Common myeloid progenitor, CD34-positive (primary cell): ENCODE data around the gene RAI14.

ENCODE experiments used
- CTCF ChIA-PET: fragments of 350-600 bp; sonication (Branson Sonifier 250); formaldehyde crosslinking; loops from one replicate; lab custom pipeline; 2021; ENCODE audit warnings: antibody characterized with exemption; lab: Charles Lee
- POLR2A ChIA-PET: fragments of 350-600 bp; sonication (Branson Sonifier 250); formaldehyde crosslinking; loops from one replicate; lab custom pipeline; 2021; ENCODE audit warnings: antibody characterized with exemption; lab: Charles Lee
- DNase-seq, 3 donors: peaks; one replicate each; pipeline versions ENCODE4 v3.0.0 to v3.0.0-alpha.2; 2013
- H3K27ac ChIP-seq, 2 experiments: 1 replicate in 1 of 2; 2 replicates in 1 of 2; pipeline ENCODE4 v1.7.0; 2013; ENCODE audit warnings: inconsistent platforms in 2 of 2, low read length in 2 of 2, mild to moderate bottlenecking in 2 of 2, low read depth in 1 of 2, moderate library complexity in 1 of 2; ENCODE audit not compliant: severe bottlenecking in 2 of 2, insufficient read depth in 1 of 2, poor library complexity in 1 of 2
- H3K27me3 ChIP-seq, 5 experiments: replicated peaks in 2 of 5; 1 replicate in 3 of 5; 2 replicates in 2 of 5; pipeline versions ENCODE4 v1.6.1 to v1.7.0; 2013; ENCODE audit warnings: low read length in 4 of 5, mild to moderate bottlenecking in 2 of 5, moderate library complexity in 2 of 5, inconsistent platforms in 1 of 5; ENCODE audit not compliant: insufficient read depth in 5 of 5, control insufficient read depth in 4 of 5
- H3K36me3 ChIP-seq, 4 experiments: 1 replicate in 2 of 4; 2 replicates in 2 of 4; pipeline versions ENCODE4 v1.6.1 to v1.7.0; 2013; ENCODE audit warnings: low read length in 3 of 4, control low read depth in 1 of 4, mild to moderate bottlenecking in 1 of 4; ENCODE audit not compliant: control insufficient read depth in 4 of 4, insufficient read depth in 4 of 4
- H3K4me1 ChIP-seq, 4 experiments: 1 replicate in 3 of 4; 2 replicates in 1 of 4; pipeline versions ENCODE4 v1.6.1 to v1.7.1; 2013; ENCODE audit warnings: low read length in 3 of 4, mild to moderate bottlenecking in 3 of 4, control low read depth in 1 of 4, inconsistent platforms in 1 of 4, moderate library complexity in 1 of 4; ENCODE audit not compliant: control insufficient read depth in 4 of 4, insufficient read depth in 4 of 4; ENCODE audit errors: control extremely low read depth in 1 of 4
- H3K4me3 ChIP-seq, 7 experiments: 1 replicate in 4 of 7; 2 replicates in 3 of 7; pipeline versions ENCODE4 v1.5.1 to v1.7.0; 2013; ENCODE audit warnings: mild to moderate bottlenecking in 7 of 7, low read length in 6 of 7, moderate library complexity in 6 of 7, inconsistent platforms in 2 of 7, low read depth in 2 of 7, control low read depth in 1 of 7; ENCODE audit not compliant: insufficient read depth in 4 of 7, control insufficient read depth in 1 of 7; ENCODE audit errors: extremely low read depth in 1 of 7
- H3K9me3 ChIP-seq, 5 experiments: 1 replicate in 4 of 5; 2 replicates in 1 of 5; pipeline versions ENCODE4 v1.6.1 to v1.7.1; 2013; ENCODE audit warnings: low read length in 4 of 5, mild to moderate bottlenecking in 2 of 5, inconsistent platforms in 1 of 5, low read depth in 1 of 5, moderate library complexity in 1 of 5; ENCODE audit not compliant: control insufficient read depth in 4 of 5, insufficient read depth in 2 of 5; ENCODE audit errors: control extremely low read depth in 1 of 5
- WGBS: methylation state at CpG from one replicate; pipeline ENCODE4 v1.1.5; 2013; ENCODE audit not compliant: insufficient coverage; 5-methylcytosine and 5-hydroxymethylcytosine counted together

The RAI14 gene

DNA sequence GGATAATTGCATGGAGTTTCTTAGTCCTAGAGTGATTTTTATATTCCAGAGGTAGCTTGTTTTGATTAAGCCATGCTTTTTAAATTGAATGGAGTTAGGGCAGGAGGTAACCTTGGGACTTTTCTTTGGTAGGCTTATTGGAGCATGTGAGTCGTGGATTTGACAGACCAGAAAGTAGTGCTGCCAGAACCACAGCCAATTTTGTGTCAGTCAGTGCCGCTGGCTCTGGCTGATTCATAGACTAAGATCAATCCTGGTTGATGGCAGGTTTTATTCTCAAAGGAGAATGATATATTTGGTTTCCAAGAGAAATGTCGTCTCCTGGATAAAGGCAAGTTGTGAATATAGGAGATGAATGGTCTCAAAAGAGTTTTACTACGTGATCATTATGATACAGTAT, 20.3 kb downstream of the RAI14 start:
- no peak for DNase-seq
- no peak overlapping the region for H3K27ac ChIP-seq
- ChIA-PET CTCF (no interaction called here), POLR2A (no interaction called here)
- no peaks in the 10 kb centered on the region for H3K27me3 ChIP-seq
- no peak overlapping the region for H3K4me3 ChIP-seq
- no peaks in the 10 kb centered on the region for H3K9me3 ChIP-seq
- 94% methylated on average over 2 of the region's 4 CpGs for WGBS
- no peaks in the 10 kb centered on the region for H3K4me1 ChIP-seq
- no peaks in the 10 kb centered on the region for H3K36me3 ChIP-seq

DNA sequence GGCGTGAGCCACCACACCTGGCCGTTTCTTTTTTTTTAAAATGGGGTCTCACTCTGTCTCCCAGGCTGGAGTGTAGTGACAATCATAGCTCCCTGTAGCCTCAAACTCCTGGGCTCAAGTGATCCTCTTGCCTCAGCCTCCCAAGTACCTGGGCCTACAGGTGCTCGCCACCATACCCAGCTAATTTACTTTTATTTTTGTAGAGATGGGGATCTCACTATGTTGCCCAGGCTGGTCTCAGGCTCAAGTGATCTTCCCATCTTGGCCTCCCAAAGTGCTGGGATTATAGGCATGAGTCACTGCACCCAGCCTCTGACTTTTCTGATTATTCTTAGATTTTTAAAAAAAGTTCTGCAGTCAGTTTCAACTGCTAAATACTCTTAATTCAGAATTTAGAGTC, 21.3 kb downstream of the RAI14 start:
- ChIA-PET CTCF (interaction anchor here (0.5 kb wide), 1 partner anchor 182 kb away, joined by 3 read pairs; no protein-coding TSS in a partner anchor), POLR2A (no interaction called here)
- DNase-seq, result no peak
- H3K36me3 ChIP-seq, result no peaks in the 10 kb centered on the region
- H3K4me3 ChIP-seq, result no peak overlapping the region
- no peaks in the 10 kb centered on the region for H3K4me1 ChIP-seq
- no peak overlapping the region for H3K27ac ChIP-seq
- 94% methylated on average over 2 of the region's 3 CpGs for WGBS
- no peaks in the 10 kb centered on the region for H3K9me3 ChIP-seq
- H3K27me3 ChIP-seq, result no peaks in the 10 kb centered on the region

DNA sequence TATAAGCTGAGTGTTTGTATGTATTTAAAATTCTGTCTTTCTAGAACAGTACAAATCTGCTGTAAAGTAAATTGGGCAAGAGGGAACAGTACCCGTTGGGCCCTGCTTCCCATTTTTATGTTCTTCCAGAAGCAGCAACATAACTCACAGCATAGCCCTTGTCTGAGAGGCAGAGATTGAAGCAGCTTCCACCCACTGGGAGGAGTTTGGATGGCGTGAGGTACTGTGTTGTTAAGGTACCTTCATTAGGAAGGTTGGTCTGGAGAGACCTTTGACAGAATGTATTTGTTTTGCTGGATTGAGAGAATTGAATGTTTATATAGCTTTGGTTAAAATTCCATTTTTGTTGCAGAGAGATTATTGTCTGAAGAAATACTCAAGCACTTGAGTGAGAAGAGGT, 24.8 kb downstream of the RAI14 start:
- ChIA-PET POLR2A (no interaction called here), CTCF (no interaction called here)
- Histone ChIP-seq H3K27me3 (no peaks in the 10 kb centered on the region), H3K9me3 (no peaks in the 10 kb centered on the region), H3K4me1 (no peaks in the 10 kb centered on the region), H3K4me3 (no peak overlapping the region), H3K36me3 (no peaks in the 10 kb centered on the region), H3K27ac (no peak overlapping the region)
- no peak for DNase-seq
- 100% methylated on average over 1 of the region's 2 CpGs for WGBS

DNA sequence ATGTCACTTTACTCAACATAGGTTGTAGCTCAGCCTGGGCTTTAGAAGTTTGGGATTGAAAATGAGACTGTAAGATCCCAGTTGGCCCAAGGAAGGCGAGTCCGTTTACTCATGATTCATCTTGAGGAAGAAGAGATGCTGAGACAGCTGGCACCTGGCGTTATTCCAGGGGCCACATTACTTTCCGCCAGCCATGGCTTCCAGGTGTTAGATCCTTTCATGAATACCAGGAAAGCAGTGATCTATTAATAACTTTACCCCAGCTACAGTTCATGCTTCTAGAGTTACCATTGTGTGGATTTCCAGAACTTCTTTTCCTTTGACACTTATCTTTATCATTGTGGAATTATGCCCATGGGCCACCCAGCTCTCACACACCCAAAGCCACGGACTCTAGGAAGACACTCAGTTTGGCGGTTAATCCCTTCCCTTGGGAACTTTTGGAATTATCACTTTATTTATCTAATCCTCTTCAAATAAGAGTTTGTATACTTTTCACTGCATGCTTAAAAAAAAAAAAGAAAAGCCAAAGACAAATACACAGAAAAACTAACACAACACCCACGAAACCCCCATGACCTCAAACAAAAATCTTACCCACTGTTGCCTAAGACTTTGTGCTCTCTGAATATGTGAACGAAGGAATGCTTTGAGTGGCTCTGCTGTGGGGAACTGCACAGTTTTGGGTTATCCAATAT, 26.9 kb downstream of the RAI14 start:
- peaks cover 0 to 4% (median 0%) of the 10 kb centered on the region in 4 experiments for H3K4me1 ChIP-seq
- no peak for DNase-seq
- H3K36me3 ChIP-seq, result no peaks in the 10 kb centered on the region
- H3K4me3 ChIP-seq, result no peak overlapping the region
- H3K27me3 ChIP-seq, result no peaks in the 10 kb centered on the region
- 97% methylated on average over 6 of the region's 8 CpGs for WGBS
- H3K9me3 ChIP-seq, result no peaks in the 10 kb centered on the region
- POLR2A ChIA-PET, result no interaction called here
- H3K27ac ChIP-seq, result no peak overlapping the region
- CTCF ChIA-PET, result no interaction called here

DNA sequence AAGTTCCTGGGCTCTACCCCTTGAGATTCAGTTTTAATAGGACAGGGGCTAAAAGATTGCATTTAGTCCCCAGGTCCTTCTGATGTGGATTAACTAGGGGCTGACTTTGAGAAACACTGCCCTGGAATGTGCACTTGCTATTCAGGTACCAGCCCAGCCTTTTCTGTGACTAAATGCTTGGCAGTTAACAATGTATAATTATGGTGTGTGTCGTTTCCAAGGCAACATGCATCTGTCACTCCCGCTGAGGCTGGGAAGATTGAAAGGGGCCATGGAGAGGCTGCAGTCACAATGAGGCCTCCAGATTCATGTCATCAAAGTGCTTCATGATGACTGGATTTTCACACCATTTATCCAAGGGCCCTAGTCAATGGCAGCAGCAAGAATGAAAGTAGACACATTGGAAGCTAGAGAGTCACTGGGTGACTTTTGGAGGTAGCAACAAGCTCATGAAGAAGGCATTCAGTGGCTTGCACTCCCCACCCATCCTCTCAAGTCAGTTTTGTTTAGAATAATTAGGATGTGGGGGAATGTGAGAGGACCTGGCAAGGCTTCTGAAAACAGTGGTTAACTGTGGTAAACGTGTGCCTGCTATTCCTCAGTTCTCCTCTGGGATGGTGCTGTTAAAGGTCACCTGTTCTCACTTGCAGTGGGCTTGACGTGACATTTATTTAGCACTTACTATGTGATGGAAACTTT, 28.3 kb downstream of the RAI14 start:
- no peaks in the 10 kb centered on the region for H3K27me3 ChIP-seq
- H3K4me3 ChIP-seq, result no peak overlapping the region
- H3K27ac ChIP-seq, result no peak overlapping the region
- POLR2A ChIA-PET, result no interaction called here
- WGBS, result 95% methylated on average over 3 of the region's 4 CpGs
- CTCF ChIA-PET, result no interaction called here
- no peaks in the 10 kb centered on the region for H3K36me3 ChIP-seq
- DNase-seq, result peak in 1 of 3 donors; percentile 14
- no peaks in the 10 kb centered on the region for H3K9me3 ChIP-seq
- H3K4me1 ChIP-seq, result peaks cover 0 to 4% (median 0%) of the 10 kb centered on the region in 4 experiments

DNA sequence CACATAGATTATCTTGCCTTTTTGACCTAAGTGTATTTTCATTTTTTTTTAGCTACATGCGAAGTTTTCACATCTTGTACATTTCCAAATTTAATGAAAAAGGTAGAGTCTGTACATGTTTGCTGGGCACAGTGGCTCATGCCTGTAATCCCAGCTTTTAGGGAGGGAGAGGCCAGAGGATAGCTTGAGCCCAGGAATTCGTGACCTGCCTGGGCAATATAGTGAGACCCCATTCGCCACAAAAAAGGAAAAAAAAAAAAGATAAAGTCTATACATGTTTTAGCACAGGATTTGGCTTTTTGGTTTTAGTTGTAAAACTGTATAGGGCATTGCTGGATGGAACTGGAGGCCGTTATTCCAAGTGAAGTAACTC, 28.8 kb downstream of the RAI14 start:
- Histone ChIP-seq H3K27ac (no peak overlapping the region), H3K4me1 (peaks cover 0 to 4% (median 0%) of the 10 kb centered on the region in 4 experiments), H3K4me3 (no peak overlapping the region), H3K36me3 (no peaks in the 10 kb centered on the region), H3K9me3 (no peaks in the 10 kb centered on the region), H3K27me3 (no peaks in the 10 kb centered on the region)
- CTCF ChIA-PET, result no interaction called here
- no peak for DNase-seq
- WGBS, result 96% methylated on average over 3 of the region's 4 CpGs
- POLR2A ChIA-PET, result no interaction called here

DNA sequence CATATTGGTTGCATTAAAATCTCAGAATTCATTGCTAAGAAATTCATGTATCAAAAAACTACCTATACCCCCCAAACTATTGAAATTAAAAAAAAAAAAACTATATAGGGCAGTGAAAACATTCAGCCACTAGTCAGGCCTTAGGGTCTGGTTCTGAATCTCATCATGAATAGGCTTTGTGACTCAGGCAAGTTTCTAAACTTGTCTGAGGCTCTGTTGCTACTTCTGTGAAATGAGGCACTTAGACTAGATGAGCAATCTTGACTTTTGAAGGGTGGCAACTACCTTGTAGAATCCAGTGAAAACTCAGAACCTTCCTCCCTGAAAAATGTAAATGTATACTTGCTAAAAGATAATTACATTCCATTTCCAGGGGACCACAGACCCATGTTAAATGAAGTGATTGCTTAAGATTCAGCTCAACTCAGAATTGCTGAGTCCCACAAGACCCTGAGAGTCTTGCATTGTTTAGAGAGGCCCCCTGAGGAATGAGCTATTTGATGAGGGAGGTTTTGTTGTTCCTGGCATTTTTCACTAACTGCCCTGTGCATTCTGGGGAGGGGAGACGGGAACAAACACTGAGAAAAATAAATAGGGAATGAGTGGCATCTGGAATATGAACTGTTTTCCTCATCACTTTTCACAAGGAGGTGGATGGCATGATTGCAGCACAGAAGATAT, 29.5 kb downstream of the RAI14 start:
- 100% methylated on average over 1 of the region's 1 CpG for WGBS
- Histone ChIP-seq H3K27ac (no peak overlapping the region), H3K4me3 (no peak overlapping the region), H3K9me3 (no peaks in the 10 kb centered on the region), H3K36me3 (no peaks in the 10 kb centered on the region), H3K27me3 (no peaks in the 10 kb centered on the region), H3K4me1 (peaks cover 0 to 4% (median 0%) of the 10 kb centered on the region in 4 experiments)
- POLR2A ChIA-PET, result no interaction called here
- CTCF ChIA-PET, result interaction anchor here (1.3 kb wide), 1 partner anchor 18 kb away, joined by 3 read pairs; no protein-coding TSS in a partner anchor
- no peak for DNase-seq
